Neural cell (in vitro differentiated cells): Measurements from ENCODE around the gene UBA5.

Experiments used
- EP300 ChIP-seq: fragments of 450-650 bp; conservative IDR thresholded peaks from 2 replicates; pipeline ENCODE4 v1.6.1; 2014; ENCODE audit warnings: antibody characterized with exemption, mild to moderate bottlenecking, moderate library complexity; ENCODE audit not compliant: poor library complexity, severe bottlenecking
- EZH2 ChIP-seq: fragments of 200-600, 300-800 bp; shearing (Covaris generic), sonication (generic); IDR thresholded peaks from 2 replicates; pipeline ENCODE4 v1.6.1; 2014; ENCODE audit warnings: antibody characterized with exemption, low read length, borderline replicate concordance, mild to moderate bottlenecking; ENCODE audit not compliant: insufficient read depth, poor library complexity, severe bottlenecking
- POLR2AphosphoS5 ChIP-seq: IDR thresholded peaks from 2 replicates; pipeline ENCODE4 v1.6.1; 2012
- RAD21 ChIP-seq: fragments of 450-650 bp; conservative IDR thresholded peaks from 2 replicates; pipeline ENCODE4 v1.6.1; 2014; ENCODE audit warnings: antibody characterized with exemption, mild to moderate bottlenecking, moderate library complexity
- TF ChIP-seq, protein P1 (sequence below): fragments of 450-650 bp; IDR thresholded peaks from 2 replicates; pipeline ENCODE4 v1.5.1; 2014; ENCODE audit warnings: antibody characterized with exemption, mild to moderate bottlenecking, moderate library complexity; ENCODE audit not compliant: poor library complexity, severe bottlenecking

DNA sequence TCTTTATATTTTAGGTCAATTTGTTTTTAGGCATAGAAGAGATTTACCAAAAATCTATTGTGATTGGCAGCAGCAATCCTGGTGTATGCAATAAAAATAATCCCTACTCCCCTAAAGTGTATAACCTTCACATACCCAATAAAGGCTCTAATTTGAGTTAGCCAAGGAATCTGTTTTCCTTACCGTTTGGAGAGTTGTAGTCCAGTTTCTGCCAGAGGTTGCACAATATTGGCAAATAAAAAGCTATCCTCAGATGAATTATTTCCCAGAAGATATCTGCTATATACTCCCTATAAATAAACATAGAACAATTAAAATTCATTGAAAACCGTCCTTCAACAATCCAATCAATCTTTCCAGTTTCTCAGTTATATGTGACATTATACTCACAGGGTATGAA, 32.0 kb upstream of the UBA5 start:
- TF ChIP-seq EP300 (no peak), POLR2AphosphoS5 (no peak), EZH2 (no peak), RAD21 (no peak)
- TF ChIP-seq, protein P1, sequence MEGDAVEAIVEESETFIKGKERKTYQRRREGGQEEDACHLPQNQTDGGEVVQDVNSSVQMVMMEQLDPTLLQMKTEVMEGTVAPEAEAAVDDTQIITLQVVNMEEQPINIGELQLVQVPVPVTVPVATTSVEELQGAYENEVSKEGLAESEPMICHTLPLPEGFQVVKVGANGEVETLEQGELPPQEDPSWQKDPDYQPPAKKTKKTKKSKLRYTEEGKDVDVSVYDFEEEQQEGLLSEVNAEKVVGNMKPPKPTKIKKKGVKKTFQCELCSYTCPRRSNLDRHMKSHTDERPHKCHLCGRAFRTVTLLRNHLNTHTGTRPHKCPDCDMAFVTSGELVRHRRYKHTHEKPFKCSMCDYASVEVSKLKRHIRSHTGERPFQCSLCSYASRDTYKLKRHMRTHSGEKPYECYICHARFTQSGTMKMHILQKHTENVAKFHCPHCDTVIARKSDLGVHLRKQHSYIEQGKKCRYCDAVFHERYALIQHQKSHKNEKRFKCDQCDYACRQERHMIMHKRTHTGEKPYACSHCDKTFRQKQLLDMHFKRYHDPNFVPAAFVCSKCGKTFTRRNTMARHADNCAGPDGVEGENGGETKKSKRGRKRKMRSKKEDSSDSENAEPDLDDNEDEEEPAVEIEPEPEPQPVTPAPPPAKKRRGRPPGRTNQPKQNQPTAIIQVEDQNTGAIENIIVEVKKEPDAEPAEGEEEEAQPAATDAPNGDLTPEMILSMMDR: no peak
